Omental fat pad (tissue), 4 donors: ENCODE measurements around the gene TSPAN5. TPM values are rescaled to one million over a fixed set of nuclear protein-coding genes. Genes with fewer than 3 reads are reported as not detected.

Experiments used
- ATAC-seq: fragments of 150-250 bp; one replicate; pipeline ENCODE4 v1.9.1; 2016; ENCODE audit warnings: mild to moderate bottlenecking, moderate library complexity; ENCODE audit not compliant: low FRiP score
- DNase-seq: peaks from one replicate; pipeline ENCODE4 v3.0.0-alpha.2; 2019; ENCODE audit warnings: low spot score
- CTCF ChIP-seq, 3 donors: fragments of 450-650 bp; IDR thresholded peaks; one replicate each; pipeline ENCODE4 v1.5.1; 2016 to 2017; ENCODE audit warnings: antibody characterized with exemption in 3 of 3, mild to moderate bottlenecking in 3 of 3, moderate library complexity in 2 of 3
- total RNA-seq, 4 donors: library from RNA; depleted of rRNA; stranded (reverse); fragments of >200 nt; gene quantifications; one replicate each; pipeline ENCODE4 v1.1.0, GENCODE V29; 2016

The TSPAN5 gene
- total RNA-seq, 4 donors from 2014 or later: 5.1 to 17.7 (median 6.9) TPM

- ATAC-seq (peak; percentile 29), DNase-seq (no peak)
- TF ChIP-seq CTCF (IDR thresholded peaks at IDR 0.05): no peak
Observed at GRCh38 chr4:98568941-98569663, 89.3 kb downstream of the TSPAN5 start.

- ATAC-seq: no peak
- no peak for TF ChIP-seq CTCF (IDR thresholded peaks at IDR 0.05)
- no peak for DNase-seq
Observed at GRCh38 chr4:98567611-98568010, 90.8 kb downstream of the TSPAN5 start.

GRCh38 chr4:98566361-98567008, 91.9 kb downstream of the TSPAN5 start:
- DNase-seq (no peak), ATAC-seq (no peak)
- TF ChIP-seq CTCF (IDR thresholded peaks at IDR 0.05): no peak

GRCh38 chr4:98565681-98566301, 92.6 kb downstream of the TSPAN5 start:
- ATAC-seq (no peak), DNase-seq (no peak)
- TF ChIP-seq CTCF (IDR thresholded peaks at IDR 0.05): no peak

GRCh38 chr4:98564852-98565251, 93.6 kb downstream of the TSPAN5 start:
- TF ChIP-seq CTCF (IDR thresholded peaks at IDR 0.05): no peak
- DNase-seq (no peak), ATAC-seq (no peak)

- TF ChIP-seq CTCF (IDR thresholded peaks at IDR 0.05): no peak
- DNase-seq: no peak
Observed at GRCh38 chr4:98560321-98560720, 98.1 kb downstream of the TSPAN5 start.

More at GRCh38 chr4:98560321-98560720, 98.1 kb downstream of the TSPAN5 start:
- ATAC-seq: no peak
